NCI-H1417 (cell line): Measurements from ENCODE around the gene FAU.
A peak's percentile ranks its signal among the peaks of the same experiment; 100 is the strongest.
"Not testable (repeated sequence)": the region's sequence is repeated elsewhere in the genome, so short reads cannot be mapped to it uniquely, and the experiment has no call there.

Experiments used
- DNase-seq, 3 experiments: peaks; one replicate each; lab custom pipeline; 2025; lab: John Stamatoyannopoulos, UW

The FAU gene

DNA sequence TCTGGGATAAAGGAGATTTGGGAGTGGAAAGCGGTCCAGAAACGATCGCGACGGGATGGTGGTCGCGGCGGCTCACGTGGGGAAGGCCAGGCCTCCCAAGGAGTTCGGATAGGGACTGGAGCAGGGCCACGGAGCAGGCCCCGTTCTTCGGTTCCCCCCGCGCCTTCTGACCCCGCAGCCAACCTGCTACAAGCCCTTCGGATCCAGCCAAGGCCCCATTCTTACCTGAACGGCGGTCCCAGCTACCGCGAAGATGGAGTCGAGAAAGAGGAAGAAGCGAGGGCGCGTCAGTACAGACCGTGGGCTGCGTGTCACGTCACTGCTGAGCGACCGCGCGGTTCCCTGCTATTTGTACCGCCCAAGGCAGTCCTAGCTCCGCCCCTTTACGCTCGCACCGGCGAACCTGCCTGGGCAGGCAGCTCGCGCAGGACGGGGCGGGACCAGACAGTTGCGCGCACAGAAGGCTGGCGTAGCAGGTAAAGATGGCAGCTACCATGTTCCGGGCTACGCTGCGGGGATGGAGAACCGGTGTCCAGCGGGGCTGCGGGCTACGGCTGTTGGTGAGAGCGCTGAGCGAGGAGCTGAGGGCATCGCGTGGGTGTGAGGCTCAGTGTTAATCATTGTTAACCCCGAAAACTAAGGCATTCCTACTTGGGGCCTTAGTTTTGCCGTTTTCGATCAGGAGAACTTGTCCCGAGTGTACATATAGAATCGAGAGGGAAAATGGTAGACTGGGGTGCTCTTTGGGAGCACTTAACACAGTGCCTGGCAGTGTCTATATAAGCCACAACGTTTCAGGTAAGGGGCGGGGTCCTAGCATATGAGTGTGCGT lies at the start of gene FAU, which contains the start of gene MRPL49:
TSS of gene FAU (minus strand) at position 270 of the 832 bp plus-strand sequence. CDS start 321 bp downstream, outside the sequence.
TSS of gene MRPL49 (plus strand) at position 457 of the 832 bp plus-strand sequence. CDS start at position 483, 26 bp downstream.
- peak; percentile 98 to 99 (median 98) for DNase-seq

DNA sequence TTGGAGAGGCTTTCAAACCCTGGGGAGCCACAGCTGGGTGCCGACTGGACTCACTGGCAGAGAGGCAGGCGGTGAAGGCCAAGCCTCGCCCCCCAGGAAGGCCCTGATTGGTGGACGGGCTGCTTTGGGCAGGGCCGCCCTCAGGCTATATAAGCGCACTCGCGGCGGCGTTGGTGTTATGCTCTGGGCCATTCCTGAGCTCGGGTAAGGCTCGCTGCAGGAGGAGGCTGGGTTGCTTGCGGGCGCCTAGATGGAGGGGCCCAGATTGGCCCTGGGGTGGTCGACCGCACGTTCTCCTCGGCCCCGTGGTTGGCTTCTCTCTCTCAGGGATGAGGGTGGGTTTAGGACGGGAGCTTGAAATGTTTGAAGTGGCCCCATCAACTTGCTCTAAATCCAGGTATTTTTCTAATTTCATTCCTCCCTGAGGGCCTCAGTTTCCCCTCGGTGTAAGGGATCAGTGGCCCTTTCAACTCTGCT lies 48.2 kb upstream of the FAU start, which contains the start of gene SPDYC:
TSS of gene SPDYC (plus strand) at position 176 of the 477 bp plus-strand sequence. CDS start 1,125 bp downstream, outside the sequence.
- no peak for DNase-seq

DNA sequence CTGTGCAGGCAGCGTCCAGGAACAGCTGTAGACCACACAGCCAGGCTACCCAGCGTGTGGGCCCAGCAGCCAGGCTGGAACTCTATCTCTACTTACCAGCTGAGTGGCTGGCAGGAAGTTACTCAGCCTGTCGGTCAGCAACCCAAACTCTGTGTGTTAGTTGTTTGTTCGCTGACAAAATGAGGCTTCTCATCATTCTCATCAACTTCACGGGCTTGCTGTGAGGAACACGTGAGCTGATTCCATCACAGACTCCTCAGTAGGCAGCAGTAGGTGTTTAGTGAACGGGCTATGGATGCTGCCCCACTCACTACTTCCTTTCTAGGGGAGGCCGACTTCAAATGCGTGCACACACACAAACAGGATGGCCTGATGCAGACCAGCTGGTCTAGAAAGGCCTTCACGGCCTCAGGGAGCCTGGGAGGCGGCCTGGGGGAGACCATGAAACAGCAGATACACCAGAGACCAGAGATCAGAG lies 47.3 kb upstream of the FAU start:
- no peak for DNase-seq

DNA sequence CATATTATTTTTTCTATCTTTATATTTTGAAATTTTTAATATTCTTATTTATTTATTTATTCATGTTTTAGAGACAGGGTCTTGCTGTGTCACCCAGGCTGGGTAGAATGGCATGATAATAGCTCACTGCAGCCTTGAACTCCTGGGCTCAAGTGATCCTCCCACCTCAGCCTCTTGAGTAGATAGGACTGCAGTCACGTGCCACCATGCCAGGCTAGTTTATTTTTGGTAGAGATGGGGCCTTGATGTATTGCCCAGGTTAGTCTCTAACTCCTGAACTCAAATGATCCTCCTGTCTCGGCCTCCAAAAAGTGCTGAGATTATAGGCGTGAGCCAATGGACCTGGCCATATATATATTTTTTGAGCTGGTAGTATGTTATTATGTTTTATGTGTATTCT lies 45.7 kb upstream of the FAU start:
- no peak for DNase-seq

DNA sequence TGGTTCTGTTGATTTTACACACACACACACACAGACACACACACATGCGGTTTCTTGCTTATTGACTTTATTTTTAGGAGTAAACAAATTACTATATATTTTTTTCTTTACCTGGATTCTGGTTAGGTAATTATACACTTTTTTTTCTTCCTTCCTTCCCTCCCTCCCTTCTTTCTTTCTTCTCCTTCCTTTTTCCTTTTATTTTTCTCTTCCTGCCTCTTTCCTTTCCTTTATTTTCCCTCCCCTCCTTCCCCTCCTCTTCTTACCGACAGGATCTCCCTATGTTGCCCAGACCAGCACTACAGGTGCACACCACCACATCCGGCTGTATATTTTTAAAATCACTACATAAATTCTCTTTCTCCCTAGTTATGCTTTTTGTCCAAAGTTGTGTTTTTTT lies 45.0 kb upstream of the FAU start:
- DNase-seq: no peak

DNA sequence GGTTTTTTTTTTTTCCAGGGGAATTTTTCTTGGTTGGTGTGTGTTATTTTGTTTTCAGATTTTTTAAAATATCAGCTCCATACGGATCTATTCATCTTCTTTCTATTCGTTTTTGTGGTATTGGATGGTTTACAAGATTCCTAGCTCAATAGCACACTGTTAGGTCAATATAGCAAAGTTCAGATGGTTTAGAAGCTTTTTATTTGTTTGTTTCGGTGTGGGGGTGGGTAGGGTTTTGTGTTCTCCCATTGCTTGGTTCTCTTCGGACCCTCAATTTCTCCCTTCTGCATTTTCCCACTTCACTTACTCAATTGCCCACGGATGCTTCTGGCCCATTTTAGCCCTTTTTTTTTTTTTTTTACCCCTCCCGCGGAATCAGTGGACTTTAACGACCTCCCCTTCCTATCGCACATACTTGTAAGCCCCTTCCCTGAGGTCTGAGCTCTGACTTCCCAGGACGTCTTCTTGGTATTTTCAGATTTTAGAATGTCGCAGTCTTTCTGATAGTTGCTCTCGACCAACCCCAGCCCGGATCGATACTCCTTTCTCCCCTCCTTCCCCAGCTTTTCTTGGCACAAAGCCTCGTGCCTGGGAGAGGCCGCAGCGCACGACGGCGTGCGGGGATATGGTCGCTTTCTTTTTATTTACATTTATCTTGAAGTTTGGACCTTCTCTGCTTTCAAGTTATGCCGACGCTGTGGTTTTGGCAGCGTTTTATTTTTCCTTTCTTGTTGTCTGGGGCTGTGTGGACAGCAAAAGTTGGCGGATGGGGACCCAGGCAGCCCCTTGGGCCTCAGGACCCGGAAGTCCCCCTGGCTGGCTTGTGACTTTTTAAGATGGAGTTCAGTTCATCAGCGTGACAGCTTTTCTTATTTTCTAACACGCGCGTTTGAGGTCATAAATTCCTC lies 43.7 kb upstream of the FAU start:
- DNase-seq: no peak

DNA sequence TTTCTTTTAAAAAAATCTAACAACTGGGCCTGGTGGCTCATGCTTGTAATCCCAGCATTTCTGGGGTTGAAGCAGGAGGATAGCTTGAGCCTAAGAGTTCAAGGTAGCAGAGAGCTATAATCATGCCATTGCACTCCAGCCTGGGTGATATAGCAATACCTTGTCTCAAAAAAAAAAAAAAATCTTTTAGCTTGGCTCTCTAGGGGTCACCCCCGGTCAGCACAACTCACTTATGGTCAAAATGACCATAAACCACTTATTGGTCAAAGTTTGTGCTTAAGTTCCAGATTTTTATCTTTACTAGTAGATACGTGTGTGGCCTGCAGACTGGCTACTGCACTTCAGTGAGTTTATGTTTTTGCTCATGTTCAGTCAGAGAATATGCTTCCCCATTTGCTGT lies 41.8 kb upstream of the FAU start:
- DNase-seq: no peak

DNA sequence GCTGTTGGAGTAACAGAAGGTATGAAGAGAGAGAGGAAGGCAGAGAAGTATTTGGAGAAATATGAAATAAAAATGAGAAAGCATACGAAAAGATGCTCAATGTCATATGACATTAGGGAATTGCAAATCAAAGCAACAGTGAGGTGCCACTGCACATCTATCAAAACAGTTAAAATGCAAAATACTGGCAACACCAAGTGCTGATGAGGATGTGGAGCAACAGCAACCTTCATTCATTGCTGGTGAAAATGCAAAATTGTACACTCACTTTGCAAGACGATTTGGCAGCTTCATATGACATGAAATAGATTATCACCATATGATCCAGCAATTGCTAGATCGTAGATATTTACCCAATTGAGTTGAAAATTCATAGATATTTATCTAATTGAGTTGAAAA lies 38.7 kb upstream of the FAU start:
- DNase-seq: no peak

DNA sequence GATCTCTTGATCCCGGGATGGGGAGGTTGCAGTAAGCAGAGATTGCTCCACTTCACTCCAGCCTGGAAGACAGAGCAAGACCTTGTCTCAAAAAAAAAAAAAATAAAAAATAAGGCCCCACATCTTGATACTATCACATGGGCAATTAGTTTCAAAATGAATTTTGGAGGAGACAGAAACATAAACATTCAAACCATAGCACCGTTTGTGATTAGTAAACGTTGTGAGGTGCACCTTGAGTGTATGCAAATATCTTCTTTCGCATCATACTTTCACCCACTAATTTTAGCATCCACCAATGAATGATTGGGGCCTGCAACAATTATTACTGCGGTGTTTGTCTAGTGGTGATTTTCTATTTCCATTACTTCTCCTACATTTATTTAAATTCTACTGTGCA lies 37.1 kb upstream of the FAU start:
- DNase-seq: no peak

DNA sequence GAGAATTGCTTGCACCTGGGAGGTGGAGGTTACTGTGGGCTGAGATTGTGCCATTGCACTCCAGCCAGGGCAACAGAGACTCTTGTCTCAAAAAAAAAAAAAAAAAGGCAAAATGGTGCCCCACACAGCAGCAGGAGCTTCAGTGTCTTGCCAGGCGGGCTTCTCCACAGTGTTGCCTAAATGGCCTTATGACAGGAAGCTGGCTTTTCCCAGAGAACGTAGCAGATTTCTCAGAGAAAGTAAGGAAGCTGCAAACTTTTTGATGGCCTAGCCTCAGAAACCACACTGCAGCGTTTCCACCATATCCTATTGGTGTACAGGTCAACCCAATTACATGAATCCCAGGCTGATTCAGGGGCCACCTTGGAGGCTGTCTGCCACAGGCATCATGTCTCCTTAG lies 35.4 kb upstream of the FAU start:
- no peak for DNase-seq

DNA sequence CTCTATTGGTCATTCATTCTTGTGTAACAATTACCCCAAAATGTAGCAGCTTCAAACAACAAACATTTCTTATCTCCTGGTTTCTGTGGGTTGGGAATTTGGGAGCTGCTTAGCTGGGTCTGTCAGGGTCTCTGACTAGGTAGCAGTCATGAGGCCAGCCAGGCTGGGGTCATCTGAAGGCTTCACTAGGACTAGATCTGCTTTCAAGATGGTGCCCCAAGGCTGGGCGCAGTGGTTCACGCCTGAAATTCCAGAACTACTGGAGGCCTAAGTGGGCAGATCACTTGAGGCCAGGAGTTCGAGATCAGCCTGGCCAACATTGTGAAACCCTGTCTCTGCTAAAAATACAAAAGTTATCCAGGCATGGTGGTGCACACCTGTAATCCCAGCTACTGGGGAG lies 35.0 kb upstream of the FAU start:
- DNase-seq: no peak

DNA sequence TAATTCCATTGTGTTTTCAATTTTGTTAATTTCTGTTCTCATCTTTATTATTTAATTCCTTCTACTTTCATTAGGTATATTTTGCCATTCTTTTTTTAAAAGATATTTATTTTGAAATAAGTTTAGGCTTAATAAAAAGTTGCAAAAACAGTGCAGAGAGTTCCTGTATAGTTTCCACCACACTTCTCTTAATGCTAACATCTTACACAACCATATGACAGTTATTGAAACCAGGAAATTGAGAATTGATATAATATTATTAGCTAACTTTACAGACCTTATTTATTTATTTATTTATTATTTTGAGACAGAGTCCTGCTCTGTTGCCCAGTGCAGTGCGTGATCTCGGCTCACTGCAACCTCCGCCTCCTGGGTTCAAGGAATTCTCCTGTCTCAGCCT lies 34.3 kb upstream of the FAU start:
- no peak for DNase-seq

DNA sequence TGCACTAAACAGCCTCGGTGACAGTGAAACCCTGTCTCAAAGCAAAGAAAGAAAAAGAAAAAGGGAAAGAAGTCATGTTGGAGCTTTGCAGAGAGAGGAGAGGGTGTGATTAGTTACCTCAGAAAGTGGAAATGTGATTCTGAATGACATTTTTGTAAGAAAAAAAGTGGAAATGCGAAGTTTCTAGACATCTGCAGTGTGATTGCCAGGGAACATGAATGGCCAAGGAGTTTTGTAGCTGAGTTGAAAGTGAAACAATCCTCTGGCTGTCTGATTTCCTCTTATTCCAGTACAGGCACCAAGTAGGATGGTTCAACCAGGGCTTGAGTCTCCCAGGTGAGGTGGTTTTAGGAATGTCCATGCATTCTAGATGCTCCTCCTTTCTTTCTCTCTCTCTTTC lies 30.2 kb upstream of the FAU start:
- no peak for DNase-seq

DNA sequence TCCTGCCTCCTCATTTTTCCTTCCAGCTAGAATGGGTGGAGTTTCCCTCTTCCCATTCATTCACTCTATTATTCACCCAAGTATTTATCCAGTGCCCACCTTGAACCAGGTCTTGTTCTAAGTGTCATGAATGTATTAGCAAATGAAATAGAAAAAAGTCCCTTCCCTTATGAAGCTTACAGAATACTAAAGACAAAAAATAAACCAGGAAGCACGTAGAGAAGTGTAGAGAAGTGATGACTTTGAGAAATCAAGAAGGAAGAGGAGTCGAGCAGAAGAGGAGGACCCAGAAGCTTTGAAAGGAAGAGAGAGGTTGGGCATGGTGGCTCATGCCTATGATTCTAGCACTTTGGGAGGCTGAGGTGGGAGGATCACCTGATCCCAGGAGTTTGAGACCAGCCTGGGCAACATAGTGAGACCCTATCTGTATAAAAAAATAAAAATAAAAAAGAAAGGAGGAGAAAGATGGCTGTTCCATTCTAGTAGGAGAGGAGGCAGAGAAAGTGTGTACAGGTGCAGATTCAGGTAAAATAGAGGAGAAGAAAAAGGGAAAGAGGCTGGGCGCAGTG lies 29.5 kb upstream of the FAU start:
- DNase-seq: no peak

DNA sequence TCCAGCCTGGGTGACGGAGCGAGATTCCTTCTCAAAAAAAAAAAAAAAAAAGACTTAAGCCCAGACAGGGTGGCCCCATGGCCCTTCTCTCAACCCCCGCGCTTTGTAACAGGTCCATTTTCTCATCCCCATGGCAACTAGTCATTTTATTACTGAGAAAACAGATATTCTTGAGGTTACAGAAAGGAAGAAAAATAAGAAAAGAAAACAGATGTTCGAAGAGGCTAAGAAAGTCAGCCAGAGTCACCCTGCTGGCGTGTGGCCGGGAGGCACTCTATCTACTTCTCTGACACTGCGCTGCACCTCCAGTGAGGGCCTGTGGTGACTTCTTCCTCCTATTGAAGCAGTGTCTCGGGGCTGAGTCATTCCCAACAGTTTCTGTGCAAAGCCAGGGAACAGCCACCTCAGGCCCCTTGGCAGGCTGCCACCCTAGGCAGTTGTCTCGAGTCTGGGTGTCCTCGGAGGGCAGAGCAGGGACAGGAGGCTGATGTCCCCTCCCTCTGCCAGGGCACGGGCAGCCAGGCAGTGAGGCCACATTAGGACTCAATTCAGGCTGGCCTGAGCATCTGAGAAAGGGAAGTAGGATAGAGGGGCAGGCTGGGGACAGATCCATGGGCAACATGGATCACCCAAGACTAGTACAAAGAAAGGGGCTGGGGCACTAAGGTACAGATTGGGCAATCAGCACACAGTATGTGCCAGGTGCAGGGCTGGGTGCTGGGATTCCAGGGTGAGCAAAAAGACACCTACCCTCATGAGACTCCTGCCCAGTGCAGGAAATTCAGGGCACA lies 28.8 kb upstream of the FAU start:
- DNase-seq: peak in 2 of 3 experiments; percentile 23 to 45

DNA sequence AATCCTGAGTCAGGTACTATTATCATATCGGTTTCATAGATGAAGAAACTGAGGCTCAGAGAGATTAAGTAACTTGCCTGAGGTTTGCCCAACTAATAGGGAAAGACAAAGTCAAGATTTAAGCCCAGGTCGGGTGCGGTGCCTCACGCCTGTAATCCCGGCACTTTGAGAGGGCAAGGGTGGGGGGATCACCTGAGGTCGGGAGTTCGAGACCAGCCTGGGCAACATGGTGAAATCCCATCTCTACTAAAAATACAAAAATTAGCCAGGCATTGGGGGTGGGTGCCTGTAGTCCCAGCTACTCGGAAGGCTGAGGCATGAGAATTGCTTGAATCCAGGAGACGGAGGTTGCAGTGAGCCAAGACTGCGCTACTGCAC lies 28.2 kb upstream of the FAU start:
- not testable (repeated sequence) for DNase-seq

DNA sequence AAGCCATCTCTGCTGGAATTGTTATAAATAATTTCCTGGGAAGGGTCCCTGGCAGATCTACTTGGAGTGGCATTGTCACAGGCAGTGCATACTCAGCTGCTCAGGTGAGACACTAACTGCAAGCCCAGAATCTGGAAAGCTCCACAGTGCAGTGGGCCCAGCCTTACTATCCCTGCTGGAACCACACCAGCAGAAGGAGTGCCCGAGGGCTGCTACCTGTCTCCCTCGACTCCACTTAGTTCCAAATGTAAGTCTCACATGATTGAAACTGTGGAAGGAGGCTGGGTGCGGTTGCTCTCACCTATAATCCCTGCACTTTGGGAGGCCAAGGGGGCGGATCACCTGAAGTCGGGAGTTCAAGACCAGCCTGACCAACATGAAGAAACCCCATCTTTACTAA lies 26.7 kb upstream of the FAU start:
- DNase-seq: no peak

DNA sequence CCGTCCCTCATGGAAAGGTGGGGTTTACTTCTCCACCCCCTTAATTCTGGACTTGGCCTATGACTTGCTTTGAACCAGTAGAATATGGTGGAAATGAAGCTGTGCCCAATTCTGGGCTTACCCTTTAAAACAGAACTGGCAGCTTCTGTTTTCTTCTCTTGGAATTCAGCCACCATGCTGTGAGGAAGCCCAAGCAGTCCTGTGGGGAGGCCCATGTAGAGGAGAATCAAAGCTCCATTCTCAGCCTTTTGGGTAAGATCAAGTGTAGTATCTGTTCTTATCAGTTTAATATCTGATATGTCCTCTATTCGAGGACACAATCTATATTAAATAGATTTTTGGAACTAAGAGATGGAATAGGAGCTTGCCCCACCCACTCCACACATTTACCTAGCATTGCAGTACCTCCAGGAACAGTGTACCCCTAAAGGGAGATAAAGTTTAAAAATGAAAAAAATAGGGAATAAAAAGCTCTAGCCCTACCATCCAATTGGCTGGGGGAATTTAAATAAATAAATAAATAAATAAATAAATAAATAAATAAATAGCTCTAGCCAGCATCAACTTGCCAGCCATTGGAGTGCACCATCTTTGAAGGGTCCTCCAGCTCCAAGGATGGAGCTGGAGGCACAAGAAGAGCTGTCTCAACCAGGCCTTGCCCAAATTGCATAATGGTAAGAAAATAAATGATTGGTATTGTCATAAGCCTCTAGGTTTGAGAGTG lies 25.6 kb upstream of the FAU start:
- no peak for DNase-seq

DNA sequence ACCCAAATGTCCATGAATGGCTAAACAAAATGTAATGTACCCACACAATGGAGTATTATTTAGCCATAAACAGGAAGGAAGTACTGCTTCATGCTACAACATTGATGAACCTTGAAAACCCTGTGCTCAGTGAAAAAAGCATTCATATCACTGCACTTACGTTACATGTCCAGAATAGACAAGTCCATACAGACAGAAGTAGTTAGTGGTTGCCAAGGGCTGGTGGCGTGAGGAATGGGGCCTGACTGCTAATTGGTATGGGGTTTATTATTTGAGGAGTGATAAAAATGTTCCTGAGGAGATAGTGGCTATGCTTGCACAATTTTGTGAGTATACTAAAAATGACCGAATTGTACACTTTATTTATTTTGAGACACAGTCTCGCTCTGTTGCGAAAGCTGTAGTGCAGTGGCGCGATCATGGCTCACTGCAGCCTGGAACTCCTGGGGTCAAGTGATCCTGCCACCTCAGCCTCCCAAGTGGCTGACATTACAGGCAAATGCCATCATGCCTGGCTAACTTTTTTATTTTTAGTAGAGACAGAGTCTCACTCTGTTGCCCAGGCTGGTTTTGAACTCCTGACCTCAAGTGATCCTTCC lies 20.1 kb upstream of the FAU start:
- no peak for DNase-seq

DNA sequence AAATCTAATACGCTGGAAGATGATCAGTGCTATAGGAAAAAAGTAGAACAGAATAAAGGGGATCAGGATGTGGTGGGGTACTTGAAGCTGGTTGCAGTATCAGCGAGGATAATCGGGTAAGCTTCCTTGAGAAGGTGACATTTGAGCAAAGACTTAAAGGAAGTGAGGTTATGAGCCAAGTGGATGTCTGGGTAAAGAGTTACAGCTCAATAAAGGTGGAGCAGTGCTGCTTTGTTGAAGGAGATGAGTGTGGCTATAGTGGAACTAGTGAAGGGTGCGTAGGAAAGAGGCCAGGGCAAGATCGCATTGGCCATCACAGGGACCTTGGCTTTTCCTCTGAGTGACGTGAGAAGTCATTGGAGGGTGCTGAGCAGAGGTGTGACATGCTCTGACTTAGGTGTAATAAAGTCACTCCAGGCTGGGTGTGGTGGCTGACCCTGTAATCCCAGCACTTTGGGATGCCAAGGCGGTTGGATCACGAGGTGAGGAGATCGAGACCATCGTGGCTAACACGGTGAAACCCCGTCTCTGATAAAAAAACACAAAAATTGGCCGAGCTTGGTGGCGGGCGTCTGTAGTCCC lies 14.7 kb upstream of the FAU start:
- DNase-seq: no peak
